GM18867 (cell line): Measurements from ENCODE around the gene NYAP1.
"Not testable (repeated sequence)": the region's sequence is repeated elsewhere in the genome, so short reads cannot be mapped to it uniquely, and the experiment has no call there.

Source experiments
- ATAC-seq: cut with Tn5 transposase; IDR thresholded peaks from one replicate; pipeline ENCODE4 v1.9.1; 2021; ENCODE audit warnings: mild to moderate bottlenecking, moderate library complexity; ENCODE audit not compliant: unreplicated experiment

The NYAP1 gene

DNA sequence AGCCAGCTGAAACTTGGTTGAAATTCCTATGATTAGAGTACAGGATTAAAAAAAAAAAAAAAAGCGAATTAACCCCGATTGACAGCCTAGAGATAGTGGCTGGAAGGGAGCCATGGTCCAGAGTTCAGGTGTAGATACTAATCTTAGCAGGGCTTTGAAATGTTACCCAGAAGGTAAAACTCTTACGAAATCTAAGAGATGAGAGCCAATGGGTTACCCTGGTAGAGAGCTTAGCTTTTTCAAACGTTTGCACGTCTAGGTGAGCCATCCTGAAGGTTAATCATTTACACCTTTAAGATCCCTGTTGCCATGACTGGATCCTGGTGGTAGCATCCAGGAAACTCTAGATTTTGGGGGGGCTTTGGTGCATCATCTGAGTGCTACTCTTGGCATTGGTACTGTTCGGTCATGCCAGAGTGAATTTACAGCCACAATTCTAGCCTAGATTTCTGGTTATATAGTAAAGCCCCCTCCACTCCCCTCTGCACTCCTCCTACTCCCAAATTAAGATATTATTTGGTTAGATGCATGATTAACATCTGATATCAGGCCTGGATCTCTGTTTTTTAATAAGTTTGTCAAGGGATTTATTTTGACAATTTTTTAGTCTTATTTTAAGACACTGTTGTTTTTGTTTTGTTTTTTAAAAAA, 56.5 kb downstream of the NYAP1 start:
- no peak for ATAC-seq

DNA sequence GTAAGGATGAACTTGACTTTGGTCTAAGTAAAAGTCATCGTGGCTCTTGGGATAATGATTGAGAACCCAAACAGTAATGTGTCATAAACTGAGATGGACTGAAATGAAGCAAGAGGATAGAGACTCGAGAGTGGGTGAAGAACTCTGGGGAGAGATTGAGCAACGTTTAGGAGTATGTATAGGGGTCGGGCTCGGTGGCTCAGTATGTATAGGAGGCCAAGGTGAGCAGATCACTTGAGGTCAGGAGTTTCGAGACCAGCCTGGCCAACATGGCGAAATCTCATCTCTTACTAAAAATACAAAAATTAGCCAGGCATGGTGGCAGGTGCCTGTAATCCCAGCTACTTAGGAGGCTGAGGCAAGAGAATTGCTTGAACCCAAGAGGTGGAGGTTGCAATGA, 57.6 kb downstream of the NYAP1 start:
- ATAC-seq = not testable (repeated sequence)

DNA sequence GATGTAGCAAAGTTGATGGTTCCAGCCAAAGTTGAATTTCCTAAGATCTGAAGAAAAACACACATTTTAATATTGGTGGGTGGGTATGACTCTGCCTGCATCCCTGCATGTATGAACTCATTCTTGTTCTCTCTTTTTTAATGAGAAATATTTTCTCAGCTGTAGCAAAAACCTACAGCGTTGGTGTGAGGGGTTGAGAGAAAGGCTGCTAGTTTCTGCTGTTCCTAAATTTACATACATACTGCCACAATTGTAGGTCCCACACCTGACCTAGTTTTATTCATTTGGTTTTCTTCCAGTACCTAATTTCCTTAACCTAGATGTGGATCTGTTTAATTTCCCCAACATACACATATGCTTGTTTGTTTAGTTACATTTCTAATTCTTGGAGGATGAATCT, 59.9 kb downstream of the NYAP1 start:
- no peak for ATAC-seq

DNA sequence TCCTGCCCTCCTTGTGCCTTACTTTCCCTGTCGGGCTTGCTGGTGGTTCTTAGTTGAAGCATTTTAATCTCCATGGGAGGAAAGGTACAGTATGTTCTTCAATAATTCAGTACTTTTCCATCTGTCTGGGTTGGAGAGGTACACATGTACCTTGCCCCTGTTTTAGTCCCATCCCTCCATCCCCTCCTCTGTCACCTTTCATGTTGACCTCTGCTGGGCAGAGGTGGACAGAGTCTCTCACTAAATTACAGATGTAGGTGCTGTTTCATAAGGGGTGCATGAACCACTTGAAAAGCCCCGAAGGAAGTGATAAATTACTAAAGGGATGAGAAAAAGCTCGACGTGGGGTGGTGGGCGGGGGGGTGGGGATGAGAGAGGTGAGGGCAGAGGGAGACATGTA, 60.7 kb downstream of the NYAP1 start:
- no peak for ATAC-seq
